Osteoblast (primary cell): ENCODE data around the gene RARB. TPM values are rescaled to one million over a fixed set of nuclear protein-coding genes. Genes with fewer than 3 reads are reported as not detected.

Experiments
- DNase-seq: peaks from one replicate; pipeline ENCODE4 v3.0.0; 2011; ENCODE audit warnings: low spot score, mixed read lengths; ENCODE audit not compliant: insufficient read length; ENCODE audit errors: missing footprints
- H2AFZ ChIP-seq: 2 replicates; pipeline ENCODE4 v1.6.0; 2011; ENCODE audit warnings: mild to moderate bottlenecking, low read length
- H3K27ac ChIP-seq: 2 replicates; pipeline ENCODE4 v1.5.1; 2011; ENCODE audit warnings: mild to moderate bottlenecking, low read depth, low read length, moderate library complexity
- H3K27me3 ChIP-seq: 2 replicates; pipeline ENCODE4 v1.6.0; 2012; ENCODE audit warnings: mild to moderate bottlenecking, control low read depth, inconsistent platforms, low read length, moderate library complexity; ENCODE audit not compliant: insufficient read depth
- H3K36me3 ChIP-seq: 2 replicates; pipeline ENCODE4 v1.5.1; 2011; ENCODE audit warnings: mild to moderate bottlenecking, low read length, control low read depth, moderate library complexity; ENCODE audit not compliant: insufficient read depth
- H3K4me1 ChIP-seq: 2 replicates; pipeline ENCODE4 v1.5.1; 2011; ENCODE audit warnings: mild to moderate bottlenecking, low read length, control low read depth, moderate library complexity; ENCODE audit not compliant: insufficient read depth
- H3K4me2 ChIP-seq: 2 replicates; pipeline ENCODE4 v1.6.0; 2011; ENCODE audit warnings: mild to moderate bottlenecking, low read length; ENCODE audit not compliant: insufficient read depth
- H3K4me3 ChIP-seq: fragments of 200-600 bp; sonication (generic); 3 replicates; pipeline ENCODE4 v1.5.1; 2012; ENCODE audit warnings: mild to moderate bottlenecking, low read length, inconsistent platforms; ENCODE audit not compliant: insufficient read depth
- H3K79me2 ChIP-seq: 2 replicates; pipeline ENCODE4 v1.6.0; 2012; ENCODE audit warnings: mild to moderate bottlenecking, low read length, control low read depth, inconsistent platforms; ENCODE audit not compliant: insufficient read depth
- H3K9me3 ChIP-seq: 2 replicates; pipeline ENCODE4 v1.5.1; 2011; ENCODE audit warnings: low read depth, low read length, control low read depth
- H4K20me1 ChIP-seq: 2 replicates; pipeline ENCODE4 v1.6.0; 2012; ENCODE audit warnings: mild to moderate bottlenecking, low read length, control low read depth; ENCODE audit not compliant: insufficient read depth
- total RNA-seq: library from RNA; depleted of rRNA; stranded (reverse); fragments of >200 nt; gene quantifications from 2 replicates; pipeline ENCODE4 v1.2.3, GENCODE V29; 2012
- TF ChIP-seq, protein P1 (sequence below): IDR thresholded peaks from 2 replicates; pipeline ENCODE4 v1.5.1; 2011; ENCODE audit warnings: mild to moderate bottlenecking, low read depth, low read length, moderate library complexity; ENCODE audit errors: extremely low read depth

Gene RARB
- total RNA-seq, 1 donor, result 7.6 TPM

DNA sequence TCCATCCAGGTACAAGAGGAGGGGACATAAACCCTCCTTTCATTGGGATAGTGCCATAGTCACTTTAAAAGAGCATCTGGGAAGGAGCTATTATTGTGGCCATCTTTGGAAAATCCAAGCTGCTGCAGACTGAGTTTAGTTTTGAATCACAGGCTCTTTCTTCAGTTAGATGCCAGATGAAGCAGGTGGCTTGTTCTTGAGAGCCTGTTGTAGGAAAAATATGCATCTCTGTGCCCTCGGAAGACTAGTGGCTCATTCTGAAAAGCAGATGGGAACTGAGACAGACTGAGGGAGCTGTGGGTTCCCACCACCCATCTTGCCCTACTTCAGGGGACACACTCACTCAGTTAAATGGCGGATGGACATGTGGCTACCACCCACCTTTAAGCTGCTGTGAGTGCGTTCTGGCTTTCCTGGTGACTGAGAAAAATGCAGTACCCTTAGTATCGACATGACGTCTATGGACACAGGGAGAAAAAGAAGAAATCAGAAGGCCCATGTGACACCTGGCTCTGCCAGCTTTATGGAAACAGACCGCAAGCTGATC is 50.2 kb downstream of the RARB start:
- no peaks in the 10 kb centered on the region for H3K79me2 ChIP-seq
- no peak overlapping the region for H3K27ac ChIP-seq
- H3K4me2 ChIP-seq, result no peak overlapping the region
- H3K27me3 ChIP-seq, result no peaks in the 10 kb centered on the region
- H3K36me3 ChIP-seq, result no peaks in the 10 kb centered on the region
- H2AFZ ChIP-seq, result no peak overlapping the region
- H3K9me3 ChIP-seq, result no peaks in the 10 kb centered on the region
- H3K4me3 ChIP-seq, result no peak overlapping the region
- DNase-seq, result no peak
- H3K4me1 ChIP-seq, result peaks cover 43% of the 10 kb centered on the region
- no peaks in the 10 kb centered on the region for H4K20me1 ChIP-seq
- TF ChIP-seq, protein P1, sequence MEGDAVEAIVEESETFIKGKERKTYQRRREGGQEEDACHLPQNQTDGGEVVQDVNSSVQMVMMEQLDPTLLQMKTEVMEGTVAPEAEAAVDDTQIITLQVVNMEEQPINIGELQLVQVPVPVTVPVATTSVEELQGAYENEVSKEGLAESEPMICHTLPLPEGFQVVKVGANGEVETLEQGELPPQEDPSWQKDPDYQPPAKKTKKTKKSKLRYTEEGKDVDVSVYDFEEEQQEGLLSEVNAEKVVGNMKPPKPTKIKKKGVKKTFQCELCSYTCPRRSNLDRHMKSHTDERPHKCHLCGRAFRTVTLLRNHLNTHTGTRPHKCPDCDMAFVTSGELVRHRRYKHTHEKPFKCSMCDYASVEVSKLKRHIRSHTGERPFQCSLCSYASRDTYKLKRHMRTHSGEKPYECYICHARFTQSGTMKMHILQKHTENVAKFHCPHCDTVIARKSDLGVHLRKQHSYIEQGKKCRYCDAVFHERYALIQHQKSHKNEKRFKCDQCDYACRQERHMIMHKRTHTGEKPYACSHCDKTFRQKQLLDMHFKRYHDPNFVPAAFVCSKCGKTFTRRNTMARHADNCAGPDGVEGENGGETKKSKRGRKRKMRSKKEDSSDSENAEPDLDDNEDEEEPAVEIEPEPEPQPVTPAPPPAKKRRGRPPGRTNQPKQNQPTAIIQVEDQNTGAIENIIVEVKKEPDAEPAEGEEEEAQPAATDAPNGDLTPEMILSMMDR, result no peak

DNA sequence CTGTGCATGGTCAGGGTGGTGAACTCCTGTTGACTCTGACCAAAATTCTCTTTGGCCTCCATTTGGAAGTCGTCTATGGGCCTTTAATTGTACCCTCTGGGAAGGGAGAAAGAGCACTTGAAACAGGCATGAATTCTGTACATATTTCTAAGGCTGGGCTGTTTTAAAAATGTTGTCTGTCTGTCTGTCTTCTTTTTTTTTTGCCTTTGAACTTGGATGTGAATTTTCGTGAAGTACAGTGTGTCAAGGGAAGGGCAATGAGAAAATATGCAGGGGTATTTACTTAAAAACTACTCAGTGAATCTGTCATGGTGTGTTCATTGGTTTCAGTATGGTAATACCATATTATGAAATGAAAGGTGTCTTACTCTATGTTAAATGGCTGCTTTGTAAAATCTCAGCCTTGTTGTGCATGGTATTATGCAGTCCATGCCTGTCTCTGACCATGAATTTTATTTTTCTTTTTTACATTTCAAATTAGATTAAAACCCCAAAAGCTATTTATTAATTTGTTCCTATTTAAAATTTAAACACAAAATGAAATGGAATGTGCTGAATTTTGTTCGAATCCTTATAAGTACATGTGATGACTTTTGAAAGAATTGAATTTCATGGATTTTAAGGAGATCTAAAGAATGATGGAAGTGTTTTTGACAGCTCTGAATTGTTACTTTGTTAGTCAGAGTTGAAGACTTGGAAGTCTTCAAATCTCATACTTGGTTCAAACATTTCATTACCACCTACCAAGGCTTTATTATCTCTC is 51.1 kb downstream of the RARB start:
- no peak for DNase-seq
- H3K4me3 ChIP-seq, result no peak overlapping the region
- H3K27me3 ChIP-seq, result no peaks in the 10 kb centered on the region
- H3K4me1 ChIP-seq, result peaks cover 36% of the 10 kb centered on the region
- H2AFZ ChIP-seq, result no peak overlapping the region
- H3K36me3 ChIP-seq, result no peaks in the 10 kb centered on the region
- no peaks in the 10 kb centered on the region for H4K20me1 ChIP-seq
- TF ChIP-seq, protein P1, result no peak
- no peaks in the 10 kb centered on the region for H3K79me2 ChIP-seq
- H3K9me3 ChIP-seq, result no peaks in the 10 kb centered on the region
- H3K4me2 ChIP-seq, result no peak overlapping the region
- no peak overlapping the region for H3K27ac ChIP-seq

DNA sequence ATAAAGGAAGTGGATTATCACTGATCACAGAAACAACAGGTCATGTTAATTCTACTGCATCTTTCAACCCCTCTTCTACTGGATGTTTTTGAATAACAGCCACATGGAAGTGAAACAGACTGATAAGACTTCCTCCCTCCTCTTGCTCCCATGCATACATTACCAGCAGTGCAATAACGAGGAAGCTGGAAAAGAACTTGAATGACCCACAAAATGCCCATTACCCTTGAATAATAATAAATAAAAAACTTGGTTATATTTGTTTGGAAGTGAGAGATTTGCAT is 51.6 kb downstream of the RARB start:
- Histone ChIP-seq H3K27me3 (no peaks in the 10 kb centered on the region), H3K9me3 (no peaks in the 10 kb centered on the region), H3K79me2 (no peaks in the 10 kb centered on the region), H3K4me1 (peaks cover 33% of the 10 kb centered on the region), H2AFZ (no peak overlapping the region), H3K4me2 (no peak overlapping the region), H3K27ac (no peak overlapping the region), H3K36me3 (no peaks in the 10 kb centered on the region), H3K4me3 (no peak overlapping the region), H4K20me1 (no peaks in the 10 kb centered on the region)
- DNase-seq, result no peak
- TF ChIP-seq, protein P1, result no peak

DNA sequence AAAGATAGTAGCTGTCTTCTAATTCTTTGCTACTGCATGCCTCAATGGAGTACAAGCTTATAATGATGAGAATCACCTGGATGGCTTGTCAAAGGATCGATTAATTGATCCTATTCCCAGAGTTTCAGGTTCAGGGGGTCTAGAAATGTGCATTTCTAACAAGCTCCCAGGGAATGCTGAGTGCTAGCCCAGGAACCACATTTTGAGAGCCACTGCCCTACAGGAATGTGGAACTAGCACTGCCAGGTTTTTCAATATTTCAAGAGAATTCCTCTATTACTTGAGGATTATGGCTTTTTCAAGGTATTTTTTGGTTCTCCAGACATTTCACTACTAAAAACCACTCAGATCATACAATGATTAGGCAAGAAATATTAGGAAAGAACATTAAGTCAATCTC is 52.7 kb downstream of the RARB start:
- H3K4me2 ChIP-seq, result no peak overlapping the region
- no peaks in the 10 kb centered on the region for H3K9me3 ChIP-seq
- DNase-seq, result no peak
- no peaks in the 10 kb centered on the region for H4K20me1 ChIP-seq
- H3K27me3 ChIP-seq, result no peaks in the 10 kb centered on the region
- peaks cover 33% of the 10 kb centered on the region for H3K4me1 ChIP-seq
- H2AFZ ChIP-seq, result no peak overlapping the region
- no peaks in the 10 kb centered on the region for H3K36me3 ChIP-seq
- TF ChIP-seq, protein P1, result no peak
- H3K27ac ChIP-seq, result no peak overlapping the region
- no peaks in the 10 kb centered on the region for H3K79me2 ChIP-seq
- no peak overlapping the region for H3K4me3 ChIP-seq
